HL-60 (cell line): ENCODE data around the gene FGF12.

Source experiments
- DNase-seq, 2 experiments: peaks; one replicate each; pipeline ENCODE4 v3.0.0-alpha.2; 2010 to 2020; ENCODE audit warnings: low read depth in 1 of 2, low spot score in 1 of 2
- H3K27ac ChIP-seq: fragments of 250-450 bp; sonication (Bioruptor Pico); replicated peaks from 2 replicates; pipeline ENCODE4 v1.5.1; 2020; ENCODE audit warnings: mild to moderate bottlenecking, moderate library complexity
- H3K27me3 ChIP-seq: fragments of 250-450 bp; sonication (Bioruptor Pico); 2 replicates; pipeline ENCODE4 v1.5.1; 2021; ENCODE audit warnings: mild to moderate bottlenecking, moderate library complexity; ENCODE audit not compliant: insufficient read depth, poor library complexity, severe bottlenecking
- H3K4me3 ChIP-seq: replicated peaks from 2 replicates; pipeline ENCODE4 v1.5.1; 2011; ENCODE audit warnings: mild to moderate bottlenecking, control low read depth, low read length; ENCODE audit not compliant: insufficient read depth
- GABPA ChIP-seq: IDR thresholded peaks from 2 replicates; pipeline ENCODE4 v1.6.1; 2012; ENCODE audit warnings: low read depth
- POLR2AphosphoS5 ChIP-seq: IDR thresholded peaks from 2 replicates; pipeline ENCODE4 v1.6.1; 2012; ENCODE audit warnings: low read depth
- REST ChIP-seq: IDR thresholded peaks from 2 replicates; pipeline ENCODE4 v1.6.1; 2012; ENCODE audit warnings: low read depth; ENCODE audit not compliant: insufficient replicate concordance
- SPI1 ChIP-seq: IDR thresholded peaks from 2 replicates; pipeline ENCODE4 v1.6.1; 2012; ENCODE audit warnings: low read depth, mild to moderate bottlenecking, borderline replicate concordance
- TF ChIP-seq, protein P1 (sequence below): IDR thresholded peaks from one replicate; pipeline ENCODE4 v1.5.1; 2011; ENCODE audit warnings: low read length, control low read depth, inconsistent platforms; ENCODE audit not compliant: insufficient read depth

Gene FGF12

GRCh38 chr3:192655040-192655439, 72.3 kb downstream of the FGF12 start:
- TF ChIP-seq SPI1 = no peak
- no peak for TF ChIP-seq POLR2AphosphoS5
- TF ChIP-seq, protein P1, sequence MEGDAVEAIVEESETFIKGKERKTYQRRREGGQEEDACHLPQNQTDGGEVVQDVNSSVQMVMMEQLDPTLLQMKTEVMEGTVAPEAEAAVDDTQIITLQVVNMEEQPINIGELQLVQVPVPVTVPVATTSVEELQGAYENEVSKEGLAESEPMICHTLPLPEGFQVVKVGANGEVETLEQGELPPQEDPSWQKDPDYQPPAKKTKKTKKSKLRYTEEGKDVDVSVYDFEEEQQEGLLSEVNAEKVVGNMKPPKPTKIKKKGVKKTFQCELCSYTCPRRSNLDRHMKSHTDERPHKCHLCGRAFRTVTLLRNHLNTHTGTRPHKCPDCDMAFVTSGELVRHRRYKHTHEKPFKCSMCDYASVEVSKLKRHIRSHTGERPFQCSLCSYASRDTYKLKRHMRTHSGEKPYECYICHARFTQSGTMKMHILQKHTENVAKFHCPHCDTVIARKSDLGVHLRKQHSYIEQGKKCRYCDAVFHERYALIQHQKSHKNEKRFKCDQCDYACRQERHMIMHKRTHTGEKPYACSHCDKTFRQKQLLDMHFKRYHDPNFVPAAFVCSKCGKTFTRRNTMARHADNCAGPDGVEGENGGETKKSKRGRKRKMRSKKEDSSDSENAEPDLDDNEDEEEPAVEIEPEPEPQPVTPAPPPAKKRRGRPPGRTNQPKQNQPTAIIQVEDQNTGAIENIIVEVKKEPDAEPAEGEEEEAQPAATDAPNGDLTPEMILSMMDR = no peak
- no peak for TF ChIP-seq GABPA
- no peak for TF ChIP-seq REST
- Histone ChIP-seq H3K27me3 (no peaks in the 10 kb centered on the region), H3K27ac (no peak overlapping the region), H3K4me3 (no peak overlapping the region)
- no peak for DNase-seq

GRCh38 chr3:192653862-192654261, 73.5 kb downstream of the FGF12 start:
- TF ChIP-seq SPI1 = no peak
- TF ChIP-seq POLR2AphosphoS5 = no peak
- no peak for TF ChIP-seq REST
- TF ChIP-seq, protein P1 = no peak
- TF ChIP-seq GABPA = no peak
- Histone ChIP-seq H3K27ac (no peak overlapping the region), H3K4me3 (no peak overlapping the region), H3K27me3 (no peaks in the 10 kb centered on the region)
- DNase-seq = no peak

- Histone ChIP-seq H3K4me3 (no peak overlapping the region), H3K27me3 (no peaks in the 10 kb centered on the region), H3K27ac (no peak overlapping the region)
- DNase-seq = no peak
- TF ChIP-seq, protein P1 = no peak
- no peak for TF ChIP-seq SPI1
- no peak for TF ChIP-seq POLR2AphosphoS5
- no peak for TF ChIP-seq REST
- TF ChIP-seq GABPA = no peak
These were observed 74.6 kb downstream of the FGF12 start for GRCh38 chr3:192652727-192653126.
